HCT116 (cell line): ENCODE results near the gene CTSH.

Source experiments
- CBX3 ChIP-seq: IDR thresholded peaks from 2 replicates; pipeline ENCODE4 v1.6.1; 2012; ENCODE audit warnings: low read depth
- CEBPB ChIP-seq: IDR thresholded peaks from 2 replicates; pipeline ENCODE4 v1.6.1; 2012; ENCODE audit warnings: low read depth
- EZH2 ChIP-seq: fragments of 200-600 bp; sonication (generic); IDR thresholded peaks from 2 replicates; pipeline ENCODE4 v1.6.1; 2017; ENCODE audit warnings: antibody characterized with exemption, mixed run types
- EZH2phosphoT487 ChIP-seq: fragments of 200-600 bp; IDR thresholded peaks from 2 replicates; pipeline ENCODE4 v1.6.1; 2018; ENCODE audit warnings: antibody characterized with exemption, borderline replicate concordance
- JUND ChIP-seq: IDR thresholded peaks from 2 replicates; pipeline ENCODE4 v1.6.1; 2012
- POLR2A ChIP-seq: IDR thresholded peaks from 2 replicates; pipeline ENCODE4 v1.7.0; 2011; ENCODE audit warnings: borderline replicate concordance; ENCODE audit not compliant: insufficient read depth, insufficient read length; ENCODE audit errors: extremely low read depth
- POLR2AphosphoS5 ChIP-seq: IDR thresholded peaks from 2 replicates; pipeline ENCODE4 v1.6.1; 2011; ENCODE audit warnings: mild to moderate bottlenecking, low read depth, low read length, moderate library complexity
- REST ChIP-seq: IDR thresholded peaks from 2 replicates; pipeline ENCODE4 v1.6.1; 2012; ENCODE audit warnings: low read depth
- SP1 ChIP-seq: IDR thresholded peaks from 2 replicates; pipeline ENCODE4 v1.6.1; 2012; ENCODE audit warnings: low read depth
- TCF7L2 ChIP-seq: IDR thresholded peaks from 2 replicates; pipeline ENCODE4 v1.7.0; 2011; ENCODE audit warnings: borderline replicate concordance, inconsistent platforms; ENCODE audit not compliant: insufficient read depth, insufficient read length; ENCODE audit errors: extremely low read depth
- ZBTB33 ChIP-seq: IDR thresholded peaks from 2 replicates; pipeline ENCODE4 v1.6.1; 2011; ENCODE audit warnings: mild to moderate bottlenecking, low read length, moderate library complexity; ENCODE audit not compliant: insufficient replicate concordance; ENCODE audit errors: extremely low read depth
- TF ChIP-seq, protein P1 (sequence below), 3 experiments: fragments of 200-600 bp in 1 of 3; sonication (generic) in 1 of 3; IDR thresholded peaks in 2 of 3; conservative IDR thresholded peaks in 1 of 3; 2 replicates each; pipeline ENCODE4 v1.5.1; 2012 to 2017; ENCODE audit warnings: low read depth in 2 of 3, low read length in 2 of 3, antibody characterized with exemption in 1 of 3, borderline replicate concordance in 1 of 3, control low read depth in 1 of 3, mild to moderate bottlenecking in 1 of 3, mixed read lengths in 1 of 3, mixed run types in 1 of 3, moderate library complexity in 1 of 3; ENCODE audit not compliant: insufficient read depth in 1 of 3

- no peak for TF ChIP-seq JUND
- TF ChIP-seq, protein P1, sequence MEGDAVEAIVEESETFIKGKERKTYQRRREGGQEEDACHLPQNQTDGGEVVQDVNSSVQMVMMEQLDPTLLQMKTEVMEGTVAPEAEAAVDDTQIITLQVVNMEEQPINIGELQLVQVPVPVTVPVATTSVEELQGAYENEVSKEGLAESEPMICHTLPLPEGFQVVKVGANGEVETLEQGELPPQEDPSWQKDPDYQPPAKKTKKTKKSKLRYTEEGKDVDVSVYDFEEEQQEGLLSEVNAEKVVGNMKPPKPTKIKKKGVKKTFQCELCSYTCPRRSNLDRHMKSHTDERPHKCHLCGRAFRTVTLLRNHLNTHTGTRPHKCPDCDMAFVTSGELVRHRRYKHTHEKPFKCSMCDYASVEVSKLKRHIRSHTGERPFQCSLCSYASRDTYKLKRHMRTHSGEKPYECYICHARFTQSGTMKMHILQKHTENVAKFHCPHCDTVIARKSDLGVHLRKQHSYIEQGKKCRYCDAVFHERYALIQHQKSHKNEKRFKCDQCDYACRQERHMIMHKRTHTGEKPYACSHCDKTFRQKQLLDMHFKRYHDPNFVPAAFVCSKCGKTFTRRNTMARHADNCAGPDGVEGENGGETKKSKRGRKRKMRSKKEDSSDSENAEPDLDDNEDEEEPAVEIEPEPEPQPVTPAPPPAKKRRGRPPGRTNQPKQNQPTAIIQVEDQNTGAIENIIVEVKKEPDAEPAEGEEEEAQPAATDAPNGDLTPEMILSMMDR (IDR thresholded peaks at IDR 0.05 in 2 of 3, conservative IDR thresholded peaks at IDR 0.05 in 1 of 3; ENCODE audit: borderline replicate concordance in 1 of 3, insufficient read depth in 1 of 3, low read depth in 2 of 3, low read length in 2 of 3), result peak; percentile 80 to 85 (median 84)
- no peak for TF ChIP-seq POLR2A
- peak; percentile 43; the same call in 1 of the 2 replicates for TF ChIP-seq CBX3
- no peak for TF ChIP-seq EZH2
- no peak for TF ChIP-seq CEBPB
- no peak for TF ChIP-seq REST
- TF ChIP-seq EZH2phosphoT487, result no peak
- TF ChIP-seq TCF7L2, result no peak
- no peak for TF ChIP-seq POLR2AphosphoS5
- TF ChIP-seq ZBTB33, result no peak
- no peak for TF ChIP-seq SP1
Observed at GRCh38 chr15:78979456-78980320, 34.8 kb upstream of the CTSH start.
